ENCODE results near the gene PAX5. TPM values are rescaled to one million over a fixed set of nuclear protein-coding genes. Genes with fewer than 3 reads are reported as not detected.

The PAX5 gene
- total and polyA plus RNA-seq, 9 donors, result under 0.01 to 0.34 (median 0.19) TPM

- Histone ChIP-seq H3K36me3 (ENCODE audit: control insufficient read depth, insufficient read depth, low read length) (no peaks in the 10 kb centered on the region), H3K4me3 (ENCODE audit: low read length) (no peak overlapping the region), H3K27ac (ENCODE audit: low read length) (no peak overlapping the region), H3K27me3 (ENCODE audit: control insufficient read depth, insufficient read depth, low read length) (peaks cover 29% of the 10 kb centered on the region), H3K4me1 (ENCODE audit: control insufficient read depth, insufficient read depth, low read length) (no peaks in the 10 kb centered on the region), H3K9me3 (replicated peaks; ENCODE audit: control insufficient read depth, low read depth, low read length) (no peaks in the 10 kb centered on the region)
- 96% methylated on average over 4 of the region's 6 CpGs for WGBS (ENCODE audit: insufficient coverage)
- DNase-seq, result no peak
Observed at GRCh38 chr9:36941441-36941840, 92.6 kb downstream of the PAX5 start.

- Histone ChIP-seq H3K27ac (ENCODE audit: low read length) (no peak overlapping the region), H3K27me3 (ENCODE audit: control insufficient read depth, insufficient read depth, low read length) (peaks cover 35% of the 10 kb centered on the region), H3K4me1 (ENCODE audit: control insufficient read depth, insufficient read depth, low read length) (no peaks in the 10 kb centered on the region), H3K9me3 (replicated peaks; ENCODE audit: control insufficient read depth, low read depth, low read length) (no peaks in the 10 kb centered on the region), H3K4me3 (ENCODE audit: low read length) (no peak overlapping the region), H3K36me3 (ENCODE audit: control insufficient read depth, insufficient read depth, low read length) (no peaks in the 10 kb centered on the region)
- WGBS (ENCODE audit: insufficient coverage), result 74% methylated on average over 6 of the region's 7 CpGs
- DNase-seq, result no peak
Observed at GRCh38 chr9:36940881-36941280, 93.2 kb downstream of the PAX5 start.

DNA sequence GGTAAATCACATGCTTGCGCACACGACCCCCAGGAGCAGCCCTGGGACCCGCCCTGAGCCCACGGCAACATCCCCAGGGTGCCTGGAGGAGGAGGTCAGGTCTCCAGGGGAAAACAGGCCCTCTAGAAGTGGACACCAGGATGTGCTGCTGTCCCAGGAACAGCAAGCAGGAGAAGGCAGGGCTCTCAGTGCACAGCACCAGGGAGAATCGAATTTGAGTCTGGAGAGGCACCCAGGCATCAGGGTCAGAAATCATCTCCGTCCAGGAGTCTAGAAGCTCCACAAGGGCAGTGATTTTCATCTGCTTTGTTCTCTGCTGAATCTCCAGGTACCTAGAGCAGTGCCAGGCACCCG lies 93.6 kb downstream of the PAX5 start:
- Histone ChIP-seq H3K27ac (ENCODE audit: low read length) (no peak overlapping the region), H3K4me3 (ENCODE audit: low read length) (no peak overlapping the region), H3K27me3 (ENCODE audit: control insufficient read depth, insufficient read depth, low read length) (peaks cover 35% of the 10 kb centered on the region), H3K36me3 (ENCODE audit: control insufficient read depth, insufficient read depth, low read length) (no peaks in the 10 kb centered on the region), H3K4me1 (ENCODE audit: control insufficient read depth, insufficient read depth, low read length) (no peaks in the 10 kb centered on the region), H3K9me3 (replicated peaks; ENCODE audit: control insufficient read depth, low read depth, low read length) (no peaks in the 10 kb centered on the region)
- WGBS (ENCODE audit: insufficient coverage), result 53% methylated on average over 7 of the region's 7 CpGs
- DNase-seq, result no peak

GRCh38 chr9:36939655-36940499 lies 94.2 kb downstream of the PAX5 start:
- Histone ChIP-seq H3K4me1 (ENCODE audit: control insufficient read depth, insufficient read depth, low read length) (no peaks in the 10 kb centered on the region), H3K36me3 (ENCODE audit: control insufficient read depth, insufficient read depth, low read length) (no peaks in the 10 kb centered on the region), H3K27ac (ENCODE audit: low read length) (no peak overlapping the region), H3K4me3 (ENCODE audit: low read length) (no peak overlapping the region), H3K27me3 (ENCODE audit: control insufficient read depth, insufficient read depth, low read length) (peaks cover 35% of the 10 kb centered on the region), H3K9me3 (replicated peaks; ENCODE audit: control insufficient read depth, low read depth, low read length) (no peaks in the 10 kb centered on the region)
- DNase-seq, result no peak
- 43% methylated on average over 20 of the region's 28 CpGs for WGBS (ENCODE audit: insufficient coverage)

DNA sequence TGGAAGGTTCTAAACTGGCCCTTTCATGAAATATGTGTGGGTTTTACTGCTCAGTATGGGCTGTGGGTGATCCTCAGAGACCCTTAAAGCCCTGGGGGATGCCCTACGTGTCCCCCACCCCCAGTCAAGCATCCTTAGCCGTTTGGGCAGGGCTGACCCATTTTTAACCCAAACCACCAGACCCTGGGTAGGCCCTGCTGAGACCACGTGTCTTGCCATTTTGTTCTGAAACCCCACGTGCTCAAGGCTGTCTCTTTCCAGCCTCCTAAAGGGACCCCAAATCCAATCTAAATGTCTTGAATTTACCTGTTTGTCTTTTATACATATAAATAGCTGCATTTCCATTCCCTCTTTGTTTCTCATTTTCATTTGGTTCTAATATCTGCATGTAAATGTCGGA lies 94.9 kb downstream of the PAX5 start:
- no peaks in the 10 kb centered on the region for H3K36me3 ChIP-seq (ENCODE audit: control insufficient read depth, insufficient read depth, low read length)
- H3K9me3 ChIP-seq (replicated peaks; ENCODE audit: control insufficient read depth, low read depth, low read length), result no peaks in the 10 kb centered on the region
- no peak for DNase-seq
- 21% methylated on average over 2 of the region's 5 CpGs for WGBS (ENCODE audit: insufficient coverage)
- peaks cover 35% of the 10 kb centered on the region for H3K27me3 ChIP-seq (ENCODE audit: control insufficient read depth, insufficient read depth, low read length)
- no peaks in the 10 kb centered on the region for H3K4me1 ChIP-seq (ENCODE audit: control insufficient read depth, insufficient read depth, low read length)
- H3K27ac ChIP-seq (ENCODE audit: low read length), result no peak overlapping the region
- H3K4me3 ChIP-seq (ENCODE audit: low read length), result no peak overlapping the region

DNA sequence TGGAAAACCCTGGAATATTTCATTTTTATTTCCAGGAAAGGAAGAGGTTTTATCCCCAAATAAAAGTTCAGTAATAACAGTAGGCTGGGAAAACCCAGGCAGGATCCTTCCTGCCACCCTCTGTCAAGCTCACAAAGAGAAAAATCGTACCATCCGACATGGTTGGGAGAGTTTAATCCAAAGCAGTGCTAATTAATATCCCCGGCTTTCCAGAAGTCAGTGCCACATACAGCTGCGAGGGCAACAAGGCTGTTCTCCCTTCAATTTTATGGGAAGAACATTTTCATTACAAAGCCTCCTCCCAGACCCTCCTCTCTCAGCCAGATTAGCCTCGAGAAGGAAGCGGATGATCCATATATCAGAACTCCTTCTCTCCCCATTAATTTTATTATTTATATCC lies 95.5 kb downstream of the PAX5 start:
- Histone ChIP-seq H3K9me3 (replicated peaks; ENCODE audit: control insufficient read depth, low read depth, low read length) (no peaks in the 10 kb centered on the region), H3K27me3 (ENCODE audit: control insufficient read depth, insufficient read depth, low read length) (peaks cover 36% of the 10 kb centered on the region), H3K4me1 (ENCODE audit: control insufficient read depth, insufficient read depth, low read length) (no peaks in the 10 kb centered on the region), H3K27ac (ENCODE audit: low read length) (no peak overlapping the region), H3K4me3 (ENCODE audit: low read length) (no peak overlapping the region), H3K36me3 (ENCODE audit: control insufficient read depth, insufficient read depth, low read length) (no peaks in the 10 kb centered on the region)
- no peak for DNase-seq
- WGBS (ENCODE audit: insufficient coverage), result 27% methylated on average over 3 of the region's 6 CpGs

- H3K27me3 ChIP-seq (ENCODE audit: control insufficient read depth, insufficient read depth, low read length), result peaks cover 39% of the 10 kb centered on the region
Observed at GRCh38 chr9:36937951-36938350, 96.1 kb downstream of the PAX5 start.

DNA sequence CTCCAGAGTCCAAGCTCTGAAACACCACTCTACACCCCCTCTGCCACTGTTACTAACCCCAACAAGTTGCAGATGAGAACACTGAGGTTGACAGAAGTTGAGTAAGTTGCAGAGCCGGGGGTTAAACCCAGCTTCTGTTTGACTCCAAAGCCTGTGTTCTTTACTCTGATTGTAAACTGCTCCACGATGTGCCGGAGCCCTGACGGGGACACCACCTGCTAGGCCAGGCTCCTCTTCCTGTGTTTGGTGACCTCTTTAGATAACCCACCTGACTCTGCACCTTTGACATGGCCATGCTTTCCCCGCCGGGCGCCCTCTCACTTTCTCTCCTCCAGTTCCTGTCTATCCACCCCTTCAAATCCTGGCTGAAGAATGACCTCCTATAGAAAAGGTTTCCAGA lies 96.7 kb downstream of the PAX5 start:
- H3K4me3 ChIP-seq (ENCODE audit: low read length), result no peak overlapping the region
- no peaks in the 10 kb centered on the region for H3K9me3 ChIP-seq (replicated peaks; ENCODE audit: control insufficient read depth, low read depth, low read length)
- H3K27ac ChIP-seq (ENCODE audit: low read length), result no peak overlapping the region
- H3K27me3 ChIP-seq (ENCODE audit: control insufficient read depth, insufficient read depth, low read length), result peaks cover 39% of the 10 kb centered on the region
- H3K4me1 ChIP-seq (ENCODE audit: control insufficient read depth, insufficient read depth, low read length), result no peaks in the 10 kb centered on the region
- 40% methylated on average over 3 of the region's 7 CpGs for WGBS (ENCODE audit: insufficient coverage)
- no peaks in the 10 kb centered on the region for H3K36me3 ChIP-seq (ENCODE audit: control insufficient read depth, insufficient read depth, low read length)
- DNase-seq, result no peak

More at GRCh38 chr9:36937951-36938350, 96.1 kb downstream of the PAX5 start:
- WGBS (ENCODE audit: insufficient coverage), result no CpG with 5 or more reads among the region's 4 CpGs
- no peak overlapping the region for H3K27ac ChIP-seq (ENCODE audit: low read length)
- DNase-seq, result no peak
- H3K9me3 ChIP-seq (replicated peaks; ENCODE audit: control insufficient read depth, low read depth, low read length), result no peaks in the 10 kb centered on the region
- no peaks in the 10 kb centered on the region for H3K4me1 ChIP-seq (ENCODE audit: control insufficient read depth, insufficient read depth, low read length)
- no peaks in the 10 kb centered on the region for H3K36me3 ChIP-seq (ENCODE audit: control insufficient read depth, insufficient read depth, low read length)
- no peak overlapping the region for H3K4me3 ChIP-seq (ENCODE audit: low read length)

- Histone ChIP-seq H3K4me3 (ENCODE audit: low read length) (no peak overlapping the region), H3K36me3 (ENCODE audit: control insufficient read depth, insufficient read depth, low read length) (no peaks in the 10 kb centered on the region), H3K27me3 (ENCODE audit: control insufficient read depth, insufficient read depth, low read length) (peaks cover 39% of the 10 kb centered on the region), H3K4me1 (ENCODE audit: control insufficient read depth, insufficient read depth, low read length) (no peaks in the 10 kb centered on the region), H3K9me3 (replicated peaks; ENCODE audit: control insufficient read depth, low read depth, low read length) (no peaks in the 10 kb centered on the region), H3K27ac (ENCODE audit: low read length) (no peak overlapping the region)
- DNase-seq, result no peak
Observed at GRCh38 chr9:36936498-36936831, 97.6 kb downstream of the PAX5 start.

- DNase-seq, result no peak
- no peaks in the 10 kb centered on the region for H3K36me3 ChIP-seq (ENCODE audit: control insufficient read depth, insufficient read depth, low read length)
- H3K27me3 ChIP-seq (ENCODE audit: control insufficient read depth, insufficient read depth, low read length), result peaks cover 39% of the 10 kb centered on the region
- no peaks in the 10 kb centered on the region for H3K9me3 ChIP-seq (replicated peaks; ENCODE audit: control insufficient read depth, low read depth, low read length)
- no peaks in the 10 kb centered on the region for H3K4me1 ChIP-seq (ENCODE audit: control insufficient read depth, insufficient read depth, low read length)
- no peak overlapping the region for H3K4me3 ChIP-seq (ENCODE audit: low read length)
- WGBS (ENCODE audit: insufficient coverage), result 70% methylated on average over 3 of the region's 9 CpGs
- no peak overlapping the region for H3K27ac ChIP-seq (ENCODE audit: low read length)
Observed at GRCh38 chr9:36935768-36936497, 98.1 kb downstream of the PAX5 start.
